Ishikawa (cell line): Measurements from ENCODE around the gene SPINK5.

ENCODE experiments used
- CEBPB ChIP-seq: IDR thresholded peaks from 2 replicates; pipeline ENCODE4 v1.6.1; 2012
- CREB1 ChIP-seq: IDR thresholded peaks from 2 replicates; pipeline ENCODE4 v1.6.1; 2012; ENCODE audit warnings: low read depth
- EGR1 ChIP-seq: IDR thresholded peaks from 2 replicates; pipeline ENCODE4 v1.6.1; 2012
- EP300 ChIP-seq: IDR thresholded peaks from 2 replicates; pipeline ENCODE4 v1.6.1; 2012; ENCODE audit warnings: borderline replicate concordance
- FOXM1 ChIP-seq: IDR thresholded peaks from 2 replicates; pipeline ENCODE4 v1.6.1; 2012; ENCODE audit warnings: low read depth, borderline replicate concordance
- MAX ChIP-seq: IDR thresholded peaks from 2 replicates; pipeline ENCODE4 v1.6.1; 2012
- NFIC ChIP-seq: IDR thresholded peaks from 2 replicates; pipeline ENCODE4 v1.6.1; 2012
- RAD21 ChIP-seq: IDR thresholded peaks from 2 replicates; pipeline ENCODE4 v1.6.1; 2012; ENCODE audit warnings: low read depth
- REST ChIP-seq: IDR thresholded peaks from 2 replicates; pipeline ENCODE4 v1.6.1; 2012; ENCODE audit warnings: low read depth, mild to moderate bottlenecking
- TAF1 ChIP-seq: IDR thresholded peaks from 2 replicates; pipeline ENCODE4 v1.6.1; 2012; ENCODE audit warnings: low read depth, mild to moderate bottlenecking
- TCF12 ChIP-seq: IDR thresholded peaks from 2 replicates; pipeline ENCODE4 v1.6.1; 2012; ENCODE audit warnings: low read depth
- TEAD4 ChIP-seq: IDR thresholded peaks from 2 replicates; pipeline ENCODE4 v1.6.1; 2012
- USF1 ChIP-seq: IDR thresholded peaks from 2 replicates; pipeline ENCODE4 v1.6.1; 2012
- YY1 ChIP-seq: IDR thresholded peaks from 2 replicates; pipeline ENCODE4 v1.6.1; 2012; ENCODE audit warnings: low read depth
- ZBTB7A ChIP-seq: IDR thresholded peaks from 2 replicates; pipeline ENCODE4 v1.6.1; 2012; ENCODE audit warnings: low read depth

Gene SPINK5

GRCh38 chr5:148146487-148146886, 82.7 kb downstream of the SPINK5 start:
- TF ChIP-seq NFIC (no peak), MAX (no peak), REST (no peak), EGR1 (no peak), CEBPB (no peak), CREB1 (no peak), RAD21 (no peak), TCF12 (no peak), YY1 (no peak), FOXM1 (no peak), TAF1 (no peak), USF1 (no peak), EP300 (no peak), ZBTB7A (no peak), TEAD4 (no peak)

GRCh38 chr5:148147415-148147814, 83.6 kb downstream of the SPINK5 start:
- TF ChIP-seq CREB1 (no peak), RAD21 (no peak), TEAD4 (no peak), TAF1 (no peak), EP300 (no peak), REST (no peak), USF1 (no peak), NFIC (no peak), CEBPB (no peak), EGR1 (no peak), MAX (no peak), FOXM1 (no peak), TCF12 (no peak), ZBTB7A (no peak), YY1 (no peak)

GRCh38 chr5:148151872-148152271, 88.1 kb downstream of the SPINK5 start:
- TF ChIP-seq CEBPB (no peak), CREB1 (no peak), TAF1 (no peak), TEAD4 (no peak), TCF12 (no peak), REST (no peak), NFIC (no peak), MAX (no peak), FOXM1 (no peak), USF1 (no peak), EP300 (no peak)

- TF ChIP-seq MAX (no peak), REST (no peak), EP300 (no peak), TAF1 (no peak), FOXM1 (no peak), CREB1 (no peak), CEBPB (no peak), USF1 (no peak), YY1 (no peak), RAD21 (no peak), TEAD4 (no peak)
Measured at GRCh38 chr5:148152781-148153180, 89.0 kb downstream of the SPINK5 start.
